Astrocyte of the spinal cord (primary cell): ENCODE measurements around the gene SLC8A2.
"Not testable (repeated sequence)": the region's sequence is repeated elsewhere in the genome, so short reads cannot be mapped to it uniquely, and the experiment has no call there.

ENCODE experiments used
- DNase-seq: peaks from one replicate; pipeline ENCODE4 v3.0.0; 2011; ENCODE audit warnings: low read depth, low spot score
- H3K4me3 ChIP-seq: 2 replicates; pipeline ENCODE4 v1.5.1; 2011; ENCODE audit warnings: low read depth, mild to moderate bottlenecking, low read length, moderate library complexity
- in situ Hi-C: cut with HindIII; loops from 2 replicates; pipeline ENCODE4 v1.10.0; 2017; ENCODE audit warnings: low sequenced_read_pairs
- TF ChIP-seq, protein P1 (sequence below): IDR thresholded peaks from 2 replicates; pipeline ENCODE4 v1.5.1; 2012; ENCODE audit warnings: low read depth, mild to moderate bottlenecking, low read length, inconsistent platforms

The SLC8A2 gene

DNA sequence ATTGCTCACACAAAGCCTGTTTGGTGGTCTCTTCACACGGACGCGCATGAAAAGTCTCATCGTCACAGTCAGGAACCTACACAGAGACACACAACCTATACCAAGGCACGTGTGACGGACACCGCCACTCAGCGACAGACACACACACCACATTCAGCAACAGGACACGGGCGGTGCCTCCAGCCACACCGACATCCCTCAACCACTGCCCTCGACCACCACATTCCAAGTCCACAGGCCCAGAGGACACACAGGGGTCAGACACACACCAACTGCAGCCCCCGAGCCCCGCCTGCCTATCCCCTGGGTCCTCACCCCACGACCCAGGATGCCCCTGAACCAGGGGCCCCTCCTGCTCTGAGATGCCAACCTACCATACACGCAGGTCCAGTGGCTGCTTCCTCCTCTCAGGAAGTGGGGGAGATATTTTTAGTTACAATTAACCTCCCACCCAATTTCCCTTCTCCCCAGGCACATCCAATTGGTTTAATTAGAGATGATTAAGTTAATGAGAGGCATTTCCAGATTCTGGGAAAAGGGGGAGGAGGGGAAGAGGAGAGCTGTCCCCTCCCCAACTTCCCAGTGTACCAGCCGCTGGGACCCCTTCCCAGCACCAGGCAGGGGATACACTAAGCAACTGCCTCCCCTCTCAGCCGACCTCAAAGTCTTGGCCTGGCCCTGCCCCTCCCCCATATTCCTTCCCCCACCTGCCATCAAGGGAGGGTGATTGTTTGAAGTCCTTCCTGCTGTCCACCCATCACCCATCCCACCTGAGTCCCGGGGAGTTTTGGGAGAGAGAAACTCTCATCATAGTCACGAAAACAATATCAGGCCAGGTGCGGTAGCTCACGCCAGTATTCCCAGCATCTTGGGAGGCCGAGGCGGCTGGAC lies 72.7 kb downstream of the SLC8A2 start:
- no peak overlapping the region for H3K4me3 ChIP-seq
- TF ChIP-seq, protein P1, sequence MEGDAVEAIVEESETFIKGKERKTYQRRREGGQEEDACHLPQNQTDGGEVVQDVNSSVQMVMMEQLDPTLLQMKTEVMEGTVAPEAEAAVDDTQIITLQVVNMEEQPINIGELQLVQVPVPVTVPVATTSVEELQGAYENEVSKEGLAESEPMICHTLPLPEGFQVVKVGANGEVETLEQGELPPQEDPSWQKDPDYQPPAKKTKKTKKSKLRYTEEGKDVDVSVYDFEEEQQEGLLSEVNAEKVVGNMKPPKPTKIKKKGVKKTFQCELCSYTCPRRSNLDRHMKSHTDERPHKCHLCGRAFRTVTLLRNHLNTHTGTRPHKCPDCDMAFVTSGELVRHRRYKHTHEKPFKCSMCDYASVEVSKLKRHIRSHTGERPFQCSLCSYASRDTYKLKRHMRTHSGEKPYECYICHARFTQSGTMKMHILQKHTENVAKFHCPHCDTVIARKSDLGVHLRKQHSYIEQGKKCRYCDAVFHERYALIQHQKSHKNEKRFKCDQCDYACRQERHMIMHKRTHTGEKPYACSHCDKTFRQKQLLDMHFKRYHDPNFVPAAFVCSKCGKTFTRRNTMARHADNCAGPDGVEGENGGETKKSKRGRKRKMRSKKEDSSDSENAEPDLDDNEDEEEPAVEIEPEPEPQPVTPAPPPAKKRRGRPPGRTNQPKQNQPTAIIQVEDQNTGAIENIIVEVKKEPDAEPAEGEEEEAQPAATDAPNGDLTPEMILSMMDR: no peak
- no peak for DNase-seq
- in situ Hi-C loops: no loop called here

DNA sequence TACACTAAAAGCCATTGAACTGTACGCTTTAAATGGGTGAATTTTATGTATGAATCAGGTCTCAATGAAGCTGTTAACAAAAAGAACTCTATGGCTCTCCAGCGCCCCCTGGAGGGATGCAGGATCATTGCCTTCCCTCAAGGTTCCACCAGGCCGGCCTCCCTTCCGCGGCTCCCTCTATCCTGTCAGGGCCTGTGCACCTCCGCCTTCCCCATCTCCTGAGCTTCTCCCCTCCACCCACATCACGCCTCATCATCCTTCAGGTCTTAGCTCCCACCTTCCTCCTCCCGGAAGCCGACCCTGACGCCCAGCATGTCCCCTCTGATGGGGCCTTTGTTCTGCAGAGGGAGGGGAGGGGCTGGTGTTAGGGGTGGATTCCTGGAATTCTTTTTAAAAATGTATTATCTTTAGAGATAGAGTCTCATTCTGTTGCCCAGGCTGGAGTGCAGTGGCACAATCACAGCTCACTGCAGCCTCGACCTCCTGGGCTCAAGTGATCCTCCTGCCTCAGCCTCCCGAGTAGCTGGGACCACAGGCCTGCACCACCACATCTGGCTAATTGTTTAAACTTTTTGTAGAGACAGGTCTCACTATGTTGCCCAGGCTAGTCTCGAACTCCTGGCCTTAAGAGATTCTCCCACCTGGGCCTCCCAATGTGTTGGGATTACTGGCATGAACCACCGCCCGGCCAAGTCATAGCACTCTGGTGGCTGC lies 80.0 kb downstream of the SLC8A2 start:
- TF ChIP-seq, protein P1: peak; percentile 94
- no peak overlapping the region for H3K4me3 ChIP-seq
- in situ Hi-C loops: no loop called here
- peak; percentile 57 for DNase-seq

DNA sequence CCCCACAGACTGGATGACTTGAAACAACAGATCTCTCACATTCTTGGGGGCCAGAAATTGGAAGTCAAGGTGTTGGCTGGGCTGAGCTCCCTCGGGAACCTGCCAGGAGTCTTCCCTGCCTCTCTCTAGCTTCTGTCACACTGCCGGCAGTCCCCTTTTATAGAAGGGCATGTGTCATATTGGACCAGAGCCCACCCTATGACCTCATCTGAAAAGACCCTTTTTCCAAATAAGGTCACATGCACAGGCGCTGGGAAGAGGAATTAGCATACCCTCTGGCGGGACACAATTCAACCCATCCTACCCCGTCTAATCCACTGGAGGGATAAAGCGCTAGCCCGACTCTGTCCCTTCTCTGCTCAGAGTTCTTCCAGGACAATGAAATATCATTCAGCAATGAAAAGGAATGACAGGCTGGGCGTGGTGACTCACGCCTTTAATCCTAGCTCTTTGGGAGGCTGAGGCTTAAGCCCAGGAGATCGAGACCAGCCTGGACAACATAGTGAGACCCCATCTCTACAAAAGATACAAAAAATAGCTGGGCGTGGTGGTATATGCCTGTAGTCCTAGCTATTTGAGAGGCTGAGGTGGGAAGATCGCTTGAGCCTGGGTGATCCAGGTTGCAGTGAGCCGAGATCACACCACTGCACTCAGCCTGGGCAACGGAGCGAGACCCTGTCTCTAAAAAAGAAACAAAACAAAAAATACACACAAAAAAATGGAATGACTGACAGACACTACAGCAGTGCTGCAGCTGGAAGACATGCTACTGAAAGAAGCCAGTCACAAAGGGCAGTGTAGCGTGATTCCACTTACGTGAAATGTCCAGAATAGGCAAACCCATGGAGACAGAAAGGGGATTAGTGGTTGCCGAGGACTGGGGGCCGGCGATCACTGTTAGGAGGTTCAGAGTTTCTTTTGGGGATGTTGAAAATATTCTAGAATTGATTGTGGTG lies 80.9 kb downstream of the SLC8A2 start:
- in situ Hi-C loops: no loop called here
- TF ChIP-seq, protein P1: no peak

DNA sequence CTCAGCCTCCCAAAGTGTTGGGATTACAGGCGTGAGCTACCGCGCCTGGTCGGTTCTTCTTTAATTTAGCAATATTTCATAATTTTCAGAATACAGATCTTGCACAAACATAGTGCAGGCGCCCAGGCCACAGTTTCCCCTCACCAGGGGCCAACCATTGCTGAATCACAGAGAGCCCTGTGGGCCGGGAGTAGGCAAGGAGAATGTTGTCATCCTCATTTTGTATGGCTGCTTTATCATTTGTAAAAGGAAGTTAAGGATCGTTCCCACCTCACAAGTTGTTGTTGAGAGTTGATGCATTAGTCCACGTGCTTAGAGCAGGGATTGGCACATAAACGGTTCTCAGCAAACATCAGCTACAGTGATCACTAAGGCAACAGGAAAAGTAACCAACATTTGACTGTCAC lies 82.5 kb downstream of the SLC8A2 start:
- no peak for DNase-seq
- TF ChIP-seq, protein P1: no peak
- in situ Hi-C loops: no loop called here
- no peak overlapping the region for H3K4me3 ChIP-seq

More for the DNA sequence above, 80.9 kb downstream of the SLC8A2 start:
- no peak overlapping the region for H3K4me3 ChIP-seq
- no peak for DNase-seq

DNA sequence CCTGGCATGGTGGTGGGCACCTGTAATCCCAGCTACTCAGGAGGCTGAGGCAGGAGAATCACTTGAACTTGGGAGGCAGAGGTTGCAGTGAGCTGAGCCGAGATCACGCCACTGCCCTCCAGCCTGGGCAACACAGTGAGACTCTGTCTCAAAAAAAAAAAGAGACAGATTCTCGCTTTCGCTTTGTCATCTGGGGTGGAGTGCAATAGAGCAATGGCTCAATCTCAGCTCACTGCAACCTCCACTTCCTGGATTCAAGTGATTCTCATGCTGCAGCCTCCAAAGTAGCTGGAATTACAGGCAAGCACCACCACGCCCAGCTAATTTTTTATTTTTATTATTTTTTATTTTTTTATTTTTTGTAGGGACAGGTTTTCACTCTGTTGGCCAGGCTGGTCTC lies 83.0 kb downstream of the SLC8A2 start:
- DNase-seq, in situ Hi-C loops, H3K4me3 ChIP-seq: not testable (repeated sequence)

DNA sequence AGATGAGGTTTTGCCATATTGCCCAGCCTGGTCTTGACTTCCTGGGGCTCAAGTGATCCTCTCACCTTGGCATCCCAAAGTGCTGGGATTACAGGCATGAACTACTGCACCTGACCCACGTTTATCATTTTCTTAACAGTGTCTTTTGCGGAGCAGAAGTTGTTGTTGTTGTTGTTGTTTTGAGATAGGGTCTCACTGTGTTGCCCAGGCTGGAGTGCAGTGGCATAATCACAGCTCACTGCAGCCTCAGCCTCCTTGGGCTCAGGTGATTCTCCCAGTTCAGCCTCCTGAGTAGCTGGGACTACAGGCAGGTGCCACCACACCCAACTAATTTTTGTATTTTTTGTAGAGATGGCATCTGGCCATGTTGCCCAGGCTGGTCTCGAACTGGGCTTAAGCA lies 84.1 kb downstream of the SLC8A2 start:
- DNase-seq, H3K4me3 ChIP-seq, in situ Hi-C loops: not testable (repeated sequence)

DNA sequence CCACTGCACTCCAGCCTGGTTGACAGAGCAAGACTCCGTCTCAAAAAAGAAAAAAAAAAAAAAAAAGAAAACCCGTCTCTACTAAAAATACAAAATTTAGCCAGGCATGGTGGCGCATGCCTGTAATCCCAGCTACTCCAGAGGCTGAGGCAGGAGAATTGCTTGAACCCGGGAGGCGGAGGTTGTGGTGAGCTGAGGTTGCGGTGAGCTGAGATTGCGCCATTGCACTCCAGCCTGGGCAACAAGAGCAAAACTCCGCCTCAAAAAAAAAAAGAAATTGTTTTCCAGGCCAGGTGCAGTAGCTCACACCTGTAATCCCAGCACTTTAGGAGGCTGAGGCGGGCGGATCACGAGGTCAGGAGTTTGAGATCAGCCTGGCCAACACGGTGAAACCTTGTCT lies 85.1 kb downstream of the SLC8A2 start:
- in situ Hi-C loops, H3K4me3 ChIP-seq, DNase-seq: not testable (repeated sequence)

DNA sequence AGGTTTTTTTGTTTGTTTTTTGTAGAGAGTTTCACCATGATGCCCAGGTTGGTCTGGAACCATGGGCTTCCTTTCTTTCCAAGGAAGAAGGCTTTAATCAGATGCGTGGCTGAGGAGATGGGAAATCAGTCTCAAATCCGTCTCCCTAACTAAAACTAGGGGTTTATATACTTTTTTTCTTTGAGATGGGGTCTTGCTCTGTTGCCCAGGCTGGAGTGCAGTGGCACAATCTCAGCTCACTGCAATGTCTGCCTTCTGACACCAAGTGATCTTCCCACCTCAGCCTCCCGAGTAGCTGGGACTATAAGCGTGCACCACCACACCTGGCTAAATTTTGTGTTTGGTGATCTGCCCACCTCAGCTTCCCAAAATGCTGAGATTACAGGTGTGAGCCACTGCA lies 87.2 kb downstream of the SLC8A2 start:
- DNase-seq, H3K4me3 ChIP-seq, in situ Hi-C loops: not testable (repeated sequence)

DNA sequence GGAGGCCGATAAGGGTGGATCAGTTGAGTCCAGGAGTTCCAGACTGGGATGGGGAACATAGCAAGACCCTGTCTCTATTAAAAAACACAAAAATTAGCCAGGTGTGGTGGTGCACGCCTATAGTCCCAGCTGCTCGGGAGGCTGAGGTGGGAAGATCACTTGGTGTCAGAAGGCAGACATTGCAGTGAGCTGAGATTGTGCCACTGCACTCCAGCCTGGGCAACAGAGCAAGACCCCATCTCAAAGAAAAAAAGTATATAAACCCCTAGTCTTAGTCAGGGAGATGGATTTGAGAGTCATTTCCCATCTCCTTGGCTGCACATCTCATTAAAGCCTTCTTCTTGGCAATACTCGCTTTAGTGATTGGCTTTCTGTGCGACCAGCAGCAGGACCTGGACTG lies 87.8 kb downstream of the SLC8A2 start:
- H3K4me3 ChIP-seq, in situ Hi-C loops, DNase-seq: not testable (repeated sequence)
